Vagina (tissue), 2 donors: ENCODE measurements around the gene FAM83B. TPM values are rescaled to one million over a fixed set of nuclear protein-coding genes. Genes with fewer than 3 reads are reported as not detected.
"Not testable (repeated sequence)": the region's sequence is repeated elsewhere in the genome, so short reads cannot be mapped to it uniquely, and the experiment has no call there.

Source experiments
- DNase-seq, 2 donors: peaks; one replicate each; pipeline ENCODE4 v3.0.0-alpha.2; 2017; ENCODE audit errors: extremely low spot score in 2 of 2
- H3K27ac ChIP-seq: fragments of 200-600 bp; sonication (generic); one replicate; pipeline ENCODE4 v1.5.1; 2019
- H3K27me3 ChIP-seq: fragments of 200-600 bp; sonication (generic); one replicate; pipeline ENCODE4 v1.5.1; 2019
- H3K36me3 ChIP-seq, 2 donors: fragments of 200-600 bp; sonication (generic); one replicate each; pipeline ENCODE4 v1.5.1; 2017 to 2019
- H3K4me1 ChIP-seq: fragments of 200-600 bp; sonication (generic); one replicate; pipeline ENCODE4 v1.5.1; 2019
- H3K4me3 ChIP-seq, 2 donors: fragments of 200-600 bp; sonication (generic); 1 replicate in 1 of 2; 2 replicates in 1 of 2; pipeline ENCODE4 v1.5.1; 2016 to 2019
- H3K9me3 ChIP-seq: fragments of 200-600 bp; sonication (generic); one replicate; pipeline ENCODE4 v1.5.1; 2019
- POLR2A ChIP-seq, 2 donors: fragments of 450-650 bp; IDR thresholded peaks; one replicate each; pipeline ENCODE4 v1.6.1; 2017; ENCODE audit warnings: antibody characterized with exemption in 2 of 2, mild to moderate bottlenecking in 2 of 2, moderate library complexity in 2 of 2
- POLR2AphosphoS5 ChIP-seq, 2 donors: sonication (generic); formaldehyde crosslinking; IDR thresholded peaks; one replicate each; pipeline ENCODE4 v1.9.0; 2017; ENCODE audit warnings: antibody characterized with exemption in 2 of 2, mild to moderate bottlenecking in 2 of 2, low read depth in 1 of 2; ENCODE audit not compliant: insufficient read depth in 1 of 2
- intact Hi-C: fragments of 100-400 bp; cut with DNase I; formaldehyde crosslinking; loops from one replicate; pipeline ENCODE4 v1.15.1; 2023
- total RNA-seq: library from RNA; depleted of rRNA; stranded (reverse); fragments of >200 nt; gene quantifications from one replicate; pipeline ENCODE4 v1.2.3, GENCODE V29; 2016
- TF ChIP-seq, protein P1 (sequence below), 3 experiments: fragments of 450-650 bp in 2 of 3; fragments of 200-600 bp in 1 of 3; sonication (generic) in 1 of 3; IDR thresholded peaks; one replicate each; pipeline ENCODE4 v1.5.1; 2017 to 2019; ENCODE audit warnings: antibody characterized with exemption in 3 of 3, mild to moderate bottlenecking in 2 of 3, moderate library complexity in 2 of 3

FAM83B gene
- total RNA-seq, 1 donor from 2014 or later, result 35.8 TPM

DNA sequence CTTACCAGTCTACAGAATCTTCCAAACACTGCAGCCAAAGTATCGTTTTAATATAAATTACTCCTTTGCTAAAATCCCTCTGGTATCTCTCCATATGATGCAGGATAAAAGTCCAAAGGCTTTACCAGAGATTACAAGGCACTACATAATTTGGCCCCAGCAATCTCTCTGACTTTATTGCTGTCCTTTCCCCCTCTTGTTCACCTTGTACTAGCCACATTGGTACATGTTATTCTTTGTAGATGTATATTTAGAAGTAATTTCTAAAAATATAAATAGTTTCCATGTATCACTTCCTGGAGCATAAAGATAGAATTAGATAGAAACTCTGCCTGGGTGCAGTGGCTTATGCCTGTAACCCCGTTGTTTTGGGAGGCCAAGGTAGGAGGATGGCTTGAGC, 28.7 kb upstream of the FAM83B start:
- no peak overlapping the region for H3K27ac ChIP-seq
- intact Hi-C loops, result no loop called here
- TF ChIP-seq POLR2A (IDR thresholded peaks at IDR 0.05), result no peak
- TF ChIP-seq, protein P1, sequence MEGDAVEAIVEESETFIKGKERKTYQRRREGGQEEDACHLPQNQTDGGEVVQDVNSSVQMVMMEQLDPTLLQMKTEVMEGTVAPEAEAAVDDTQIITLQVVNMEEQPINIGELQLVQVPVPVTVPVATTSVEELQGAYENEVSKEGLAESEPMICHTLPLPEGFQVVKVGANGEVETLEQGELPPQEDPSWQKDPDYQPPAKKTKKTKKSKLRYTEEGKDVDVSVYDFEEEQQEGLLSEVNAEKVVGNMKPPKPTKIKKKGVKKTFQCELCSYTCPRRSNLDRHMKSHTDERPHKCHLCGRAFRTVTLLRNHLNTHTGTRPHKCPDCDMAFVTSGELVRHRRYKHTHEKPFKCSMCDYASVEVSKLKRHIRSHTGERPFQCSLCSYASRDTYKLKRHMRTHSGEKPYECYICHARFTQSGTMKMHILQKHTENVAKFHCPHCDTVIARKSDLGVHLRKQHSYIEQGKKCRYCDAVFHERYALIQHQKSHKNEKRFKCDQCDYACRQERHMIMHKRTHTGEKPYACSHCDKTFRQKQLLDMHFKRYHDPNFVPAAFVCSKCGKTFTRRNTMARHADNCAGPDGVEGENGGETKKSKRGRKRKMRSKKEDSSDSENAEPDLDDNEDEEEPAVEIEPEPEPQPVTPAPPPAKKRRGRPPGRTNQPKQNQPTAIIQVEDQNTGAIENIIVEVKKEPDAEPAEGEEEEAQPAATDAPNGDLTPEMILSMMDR (IDR thresholded peaks at IDR 0.05), result no peak

DNA sequence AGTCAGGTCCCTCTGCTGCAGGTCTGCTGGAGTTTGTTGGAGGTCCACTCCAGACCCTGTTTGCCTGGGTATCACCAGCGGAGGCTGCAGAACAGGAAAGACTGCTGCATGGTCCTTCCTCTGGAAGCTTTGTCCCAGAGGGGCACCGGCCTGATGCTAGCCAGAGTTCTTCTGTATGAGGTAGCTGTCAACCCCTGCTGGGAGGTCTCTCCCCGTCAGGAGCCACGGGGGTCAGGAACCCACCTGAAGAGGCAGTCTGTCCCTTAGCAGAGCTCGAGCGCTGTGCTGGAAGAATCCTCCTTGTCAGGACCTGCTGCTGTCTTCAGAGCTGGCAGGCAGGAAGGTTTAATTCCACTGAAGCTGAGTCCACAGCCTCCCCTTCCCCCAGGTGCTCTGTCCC, 22.3 kb upstream of the FAM83B start:
- H3K36me3 ChIP-seq, H3K4me3 ChIP-seq, H3K27me3 ChIP-seq, H3K9me3 ChIP-seq, H3K27ac ChIP-seq, H3K4me1 ChIP-seq, intact Hi-C loops, DNase-seq: not testable (repeated sequence)

More for the DNA sequence above, 28.7 kb upstream of the FAM83B start:
- no peak overlapping the region for H3K4me3 ChIP-seq
- H3K4me1 ChIP-seq, result no peaks in the 10 kb centered on the region
- no peak for DNase-seq
- H3K9me3 ChIP-seq, result no peaks in the 10 kb centered on the region
- H3K36me3 ChIP-seq, result no peaks in the 10 kb centered on the region
- no peaks in the 10 kb centered on the region for H3K27me3 ChIP-seq

DNA sequence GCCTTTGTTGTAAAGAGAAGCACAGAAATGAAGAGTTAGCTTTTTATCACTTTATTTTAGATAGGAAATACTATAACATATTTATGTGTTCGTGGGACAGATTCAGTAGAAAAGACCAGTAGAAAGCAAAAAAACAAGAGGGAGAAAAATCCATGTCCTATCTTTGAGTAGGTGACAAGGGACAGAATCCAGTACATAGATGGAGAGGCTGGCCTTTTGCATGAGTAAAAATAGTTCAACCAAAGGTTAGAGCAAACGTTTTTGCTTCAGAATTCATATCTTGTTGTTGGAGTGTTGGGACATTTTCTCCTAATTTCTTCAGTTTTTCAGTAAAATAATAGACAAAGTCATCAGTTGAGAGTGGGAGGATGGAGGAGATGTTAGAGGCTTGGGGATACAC, 19.6 kb upstream of the FAM83B start:
- no peak for DNase-seq
- no peak overlapping the region for H3K27ac ChIP-seq
- TF ChIP-seq, protein P1 (IDR thresholded peaks at IDR 0.05), result no peak
- TF ChIP-seq POLR2AphosphoS5 (IDR thresholded peaks at IDR 0.05; ENCODE audit: insufficient read depth in 1 of 2, low read depth in 1 of 2) (no peak), POLR2A (IDR thresholded peaks at IDR 0.05) (no peak)
- intact Hi-C loops, result no loop called here
- H3K36me3 ChIP-seq, result no peaks in the 10 kb centered on the region
- no peaks in the 10 kb centered on the region for H3K27me3 ChIP-seq
- no peaks in the 10 kb centered on the region for H3K9me3 ChIP-seq
- no peaks in the 10 kb centered on the region for H3K4me1 ChIP-seq
- no peak overlapping the region for H3K4me3 ChIP-seq

DNA sequence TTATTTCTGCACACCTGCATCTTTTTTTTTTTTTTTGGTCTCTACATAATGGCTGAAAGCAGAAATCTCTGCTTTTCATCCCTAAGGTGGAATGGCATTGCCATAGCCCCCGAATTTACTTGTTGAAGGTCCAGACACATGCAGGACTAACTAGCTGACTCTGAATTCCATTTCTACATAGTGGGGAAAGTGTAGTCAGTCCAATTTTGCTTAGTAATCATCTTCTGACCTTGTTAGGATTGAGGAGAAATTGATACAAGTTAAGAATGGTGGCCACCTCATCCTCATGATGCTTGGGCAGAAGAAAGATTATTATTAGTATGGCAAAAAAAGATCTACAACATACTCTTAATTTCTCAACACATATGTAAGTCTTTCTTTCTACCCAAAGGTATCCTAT, 16.4 kb upstream of the FAM83B start:
- Histone ChIP-seq H3K9me3 (no peaks in the 10 kb centered on the region), H3K36me3 (no peaks in the 10 kb centered on the region), H3K4me3 (no peak overlapping the region), H3K27ac (no peak overlapping the region), H3K27me3 (no peaks in the 10 kb centered on the region), H3K4me1 (no peaks in the 10 kb centered on the region)
- intact Hi-C loops, result no loop called here
- TF ChIP-seq POLR2A (IDR thresholded peaks at IDR 0.05) (no peak), POLR2AphosphoS5 (IDR thresholded peaks at IDR 0.05; ENCODE audit: insufficient read depth in 1 of 2, low read depth in 1 of 2) (no peak)
- TF ChIP-seq, protein P1 (IDR thresholded peaks at IDR 0.05), result no peak
- DNase-seq, result no peak

DNA sequence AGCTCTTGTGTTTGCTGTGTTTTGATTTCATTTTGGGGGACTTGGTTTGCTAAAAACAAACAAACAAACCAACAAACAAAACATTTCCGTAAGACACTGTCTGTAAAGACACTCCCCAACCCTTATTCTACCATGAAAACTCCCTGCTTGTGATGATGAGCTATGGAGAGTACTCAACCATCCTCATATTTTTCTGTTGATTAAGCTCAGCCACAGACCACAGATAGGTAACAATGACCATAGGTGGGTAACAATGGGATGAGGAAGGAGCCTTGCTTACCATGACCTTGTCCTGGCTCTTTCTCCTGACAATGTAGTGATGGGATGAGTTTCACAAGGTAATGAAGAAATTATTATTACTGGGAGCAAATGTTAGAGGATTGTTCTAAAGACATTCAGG, 11.4 kb upstream of the FAM83B start:
- H3K27me3 ChIP-seq, result no peaks in the 10 kb centered on the region

More for the DNA sequence above, 11.4 kb upstream of the FAM83B start:
- intact Hi-C loops, result no loop called here
- Histone ChIP-seq H3K4me1 (no peaks in the 10 kb centered on the region), H3K4me3 (no peak overlapping the region), H3K27ac (no peak overlapping the region), H3K36me3 (no peaks in the 10 kb centered on the region), H3K9me3 (no peaks in the 10 kb centered on the region)
- TF ChIP-seq POLR2A (IDR thresholded peaks at IDR 0.05) (no peak), POLR2AphosphoS5 (IDR thresholded peaks at IDR 0.05; ENCODE audit: insufficient read depth in 1 of 2, low read depth in 1 of 2) (no peak)
- TF ChIP-seq, protein P1 (IDR thresholded peaks at IDR 0.05), result no peak
- no peak for DNase-seq
